Calu3 (cell line): ENCODE measurements around the gene GRIN2D. TPM values are rescaled to one million over a fixed set of nuclear protein-coding genes. Genes with fewer than 3 reads are reported as not detected.

ENCODE experiments used
- BruUV-seq: library from RNA; stranded (reverse); fragments of 400-500 nt; replicated peaks from 2 replicates; lab custom pipeline; 2021; lab: Mats Ljungman, UMichigan
- CTCF ChIA-PET: fragments of 300-600 bp; sonication (Branson Sonifier 250); formaldehyde crosslinking; loops from one replicate; lab custom pipeline; 2022; ENCODE audit warnings: antibody characterized with exemption; lab: Charles Lee
- DNase-seq: peaks from one replicate; pipeline ENCODE4 v3.0.0; 2022
- H3K27ac Mint-ChIP-seq: one replicate; pipeline ENCODE4 v1.8.0; 2022; ENCODE audit warnings: mixed read lengths; ENCODE audit not compliant: unreplicated experiment
- H3K27me3 Mint-ChIP-seq: one replicate; pipeline ENCODE4 v1.8.0; 2022; ENCODE audit warnings: mixed read lengths; ENCODE audit not compliant: unreplicated experiment
- H3K36me3 Mint-ChIP-seq: one replicate; pipeline ENCODE4 v1.8.0; 2022; ENCODE audit warnings: mild to moderate bottlenecking, moderate library complexity, mixed read lengths; ENCODE audit not compliant: insufficient read depth, unreplicated experiment
- H3K4me1 Mint-ChIP-seq: one replicate; pipeline ENCODE4 v1.8.0; 2022; ENCODE audit warnings: mild to moderate bottlenecking, low read depth, mixed read lengths; ENCODE audit not compliant: unreplicated experiment
- H3K4me3 Mint-ChIP-seq: one replicate; pipeline ENCODE4 v1.8.0; 2022; ENCODE audit warnings: mild to moderate bottlenecking, low read depth, moderate library complexity, mixed read lengths; ENCODE audit not compliant: unreplicated experiment
- H3K9me3 Mint-ChIP-seq: one replicate; pipeline ENCODE4 v1.8.0; 2022; ENCODE audit warnings: low read depth, mixed read lengths; ENCODE audit not compliant: unreplicated experiment
- intact Hi-C: fragments of 100-400 bp; cut with micrococcal nuclease; formaldehyde crosslinking; loops from one replicate; pipeline ENCODE4 v1.10.0; 2022; ENCODE audit not compliant: unreplicated experiment
- total RNA-seq: library from RNA; stranded (reverse); gene quantifications from 2 replicates; pipeline ENCODE4 v1.2.3, GENCODE V29; 2022
- TF ChIP-seq, protein P1 (sequence below): fragments of 200-600 bp; IDR thresholded peaks from one replicate; pipeline ENCODE4 v1.8.0; 2022; ENCODE audit warnings: antibody characterized with exemption; ENCODE audit not compliant: unreplicated experiment

Gene GRIN2D
- total RNA-seq, 1 experiment from 2014 or later, result not detected

- BruUV-seq, result no TSS peak
These were observed 30.6 kb upstream of the GRIN2D start for GRCh38 chr19:48362716-48363499.

GRCh38 chr19:48363500-48363809 is 30.0 kb upstream of the GRIN2D start:
- BruUV-seq, result TSS peak; percentile 39
- Mint-ChIP-seq H3K27ac (peak overlapping the region; percentile 97), H3K27me3 (no peaks in the 10 kb centered on the region), H3K4me3 (peak overlapping the region; percentile 84), H3K4me1 (no peaks in the 10 kb centered on the region), H3K36me3 (peaks cover 33% of the 10 kb centered on the region), H3K9me3 (no peaks in the 10 kb centered on the region)
- no peak for DNase-seq
- TF ChIP-seq, protein P1, sequence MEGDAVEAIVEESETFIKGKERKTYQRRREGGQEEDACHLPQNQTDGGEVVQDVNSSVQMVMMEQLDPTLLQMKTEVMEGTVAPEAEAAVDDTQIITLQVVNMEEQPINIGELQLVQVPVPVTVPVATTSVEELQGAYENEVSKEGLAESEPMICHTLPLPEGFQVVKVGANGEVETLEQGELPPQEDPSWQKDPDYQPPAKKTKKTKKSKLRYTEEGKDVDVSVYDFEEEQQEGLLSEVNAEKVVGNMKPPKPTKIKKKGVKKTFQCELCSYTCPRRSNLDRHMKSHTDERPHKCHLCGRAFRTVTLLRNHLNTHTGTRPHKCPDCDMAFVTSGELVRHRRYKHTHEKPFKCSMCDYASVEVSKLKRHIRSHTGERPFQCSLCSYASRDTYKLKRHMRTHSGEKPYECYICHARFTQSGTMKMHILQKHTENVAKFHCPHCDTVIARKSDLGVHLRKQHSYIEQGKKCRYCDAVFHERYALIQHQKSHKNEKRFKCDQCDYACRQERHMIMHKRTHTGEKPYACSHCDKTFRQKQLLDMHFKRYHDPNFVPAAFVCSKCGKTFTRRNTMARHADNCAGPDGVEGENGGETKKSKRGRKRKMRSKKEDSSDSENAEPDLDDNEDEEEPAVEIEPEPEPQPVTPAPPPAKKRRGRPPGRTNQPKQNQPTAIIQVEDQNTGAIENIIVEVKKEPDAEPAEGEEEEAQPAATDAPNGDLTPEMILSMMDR, result no peak
- intact Hi-C loops, result no loop called here
- CTCF ChIA-PET, result interaction anchor here (0.6 to 2.5 kb wide), 9 partner anchors 9 to 463 kb away, joined by 3 to 28 read pairs (median 10); partner anchors contain the start of genes GRWD1 and KDELR1

More at GRCh38 chr19:48362716-48363499, 30.6 kb upstream of the GRIN2D start:
- CTCF ChIA-PET, result interaction anchor here (0.9 to 2.5 kb wide), 6 partner anchors 8 to 221 kb away, joined by 5 to 28 read pairs (median 12); partner anchors contain the start of gene KDELR1
- Mint-ChIP-seq H3K9me3 (no peaks in the 10 kb centered on the region), H3K4me1 (no peaks in the 10 kb centered on the region), H3K4me3 (peak overlapping the region; percentile 84), H3K27ac (peak overlapping the region; percentile 97), H3K27me3 (no peaks in the 10 kb centered on the region), H3K36me3 (peaks cover 33% of the 10 kb centered on the region)
- TF ChIP-seq, protein P1, result no peak
- DNase-seq, result peak; percentile 98
- intact Hi-C loops, result no loop called here

DNA sequence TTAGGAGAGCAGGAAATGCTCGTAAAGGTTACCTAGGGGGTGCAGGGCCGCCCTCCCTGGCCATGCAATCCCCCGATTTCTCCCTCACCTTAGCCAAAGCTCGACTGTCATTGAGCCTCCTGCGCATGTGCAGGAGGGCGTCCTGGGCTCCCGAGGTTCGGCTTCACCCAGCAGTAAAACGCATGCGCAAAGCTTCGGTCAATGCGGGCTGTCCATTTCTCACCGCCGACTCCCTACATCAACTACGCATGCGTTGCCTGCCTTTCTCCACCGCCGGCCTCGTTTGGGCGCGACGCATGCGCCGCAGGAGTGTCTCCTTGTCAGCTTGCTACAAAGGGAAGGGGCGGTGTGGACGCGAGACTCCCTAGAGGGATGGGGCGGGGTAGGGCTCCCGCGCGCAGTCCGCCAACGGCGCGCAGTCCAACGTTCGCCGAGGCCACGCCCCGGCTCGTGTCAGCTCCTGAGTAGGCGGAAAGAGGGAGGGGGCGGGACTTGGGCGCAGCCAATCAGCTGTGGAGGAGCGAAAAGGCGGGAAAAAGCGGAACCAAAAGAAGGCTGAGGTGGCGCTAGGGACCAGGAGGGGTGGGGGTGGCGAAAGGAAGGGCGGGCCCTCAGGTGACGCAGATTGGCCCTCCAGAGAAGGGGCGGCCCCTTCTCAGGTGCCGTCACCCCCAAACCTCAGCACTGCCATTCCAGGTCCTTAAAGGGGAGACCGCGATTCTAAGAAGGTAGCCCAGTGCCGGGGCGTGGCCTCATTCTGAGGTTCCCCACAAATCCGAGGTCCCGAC is 29.5 kb upstream of the GRIN2D start, which contains the start of the genes SYNGR4 and TMEM143:
SYNGR4 (plus strand) TSS at position 558 of the 788 bp plus-strand sequence. CDS start 1,476 bp downstream, outside the sequence.
TMEM143 (minus strand) TSS at position 131 of the 788 bp plus-strand sequence; CDS start at position 111, 20 bp downstream.
- peak within 1 kb of the TSS; percentile 97 for H3K27ac Mint-ChIP-seq
- TF ChIP-seq, protein P1, result no peak
- peaks cover 33% of the 10 kb centered on the region for H3K36me3 Mint-ChIP-seq
- H3K27me3 Mint-ChIP-seq, result no peaks in the 10 kb centered on the region
- no TSS peak for BruUV-seq
- DNase-seq, result peak; percentile 99
- no peaks in the 10 kb centered on the region for H3K4me1 Mint-ChIP-seq
- intact Hi-C loops, result no loop called here
- no peaks in the 10 kb centered on the region for H3K9me3 Mint-ChIP-seq
- peak within 1 kb of the TSS; percentile 84 for H3K4me3 Mint-ChIP-seq
- CTCF ChIA-PET, result interaction anchor here (0.6 to 2.5 kb wide), 10 partner anchors 10 to 462 kb away, joined by 3 to 28 read pairs (median 8); partner anchors contain the start of genes FAM83E, GRWD1 and KDELR1
